Body of pancreas (tissue), 4 donors: Measurements from ENCODE around the gene KRT222. TPM values are rescaled to one million over a fixed set of nuclear protein-coding genes. Genes with fewer than 3 reads are reported as not detected.

ENCODE experiments used
- ATAC-seq: fragments of 150-250 bp; one replicate; pipeline ENCODE4 v1.9.1; 2016
- DNase-seq, 4 donors: peaks; one replicate each; pipeline ENCODE4 v3.0.0-alpha.2; 2019
- H3K27ac ChIP-seq, 4 donors: fragments of 200-600 bp; sonication (generic); 1 replicate in 3 of 4; 2 replicates in 1 of 4; pipeline versions ENCODE4 v1.5.1 to v1.6.1; 2016 to 2019; ENCODE audit warnings: mild to moderate bottlenecking in 1 of 4, mixed read lengths in 1 of 4, moderate library complexity in 1 of 4
- H3K27me3 ChIP-seq, 2 donors: fragments of 200-600 bp; sonication (generic); one replicate each; pipeline ENCODE4 v1.6.0; 2016; ENCODE audit warnings: mild to moderate bottlenecking in 1 of 2
- H3K36me3 ChIP-seq, 2 donors: fragments of 200-600 bp; sonication (generic); replicated peaks in 1 of 2; 2 replicates each; pipeline ENCODE4 v1.5.1; 2016; ENCODE audit warnings: low read depth in 2 of 2; ENCODE audit not compliant: insufficient read depth in 1 of 2
- H3K4me1 ChIP-seq: fragments of 200-600 bp; sonication (generic); one replicate; pipeline ENCODE4 v1.6.0; 2016
- H3K4me3 ChIP-seq, 2 donors: fragments of 200-600 bp; sonication (generic); 1 replicate in 1 of 2; 2 replicates in 1 of 2; pipeline ENCODE4 v1.5.1; 2016 to 2019
- H3K9me3 ChIP-seq, 3 donors: fragments of 200-600 bp; sonication (generic); 1 replicate in 2 of 3; 2 replicates in 1 of 3; pipeline ENCODE4 v1.5.1; 2016
- POLR2A ChIP-seq, 3 donors: fragments of 450-650 bp; IDR thresholded peaks; one replicate each; pipeline ENCODE4 v1.6.1; 2016; ENCODE audit warnings: antibody characterized with exemption in 3 of 3, mild to moderate bottlenecking in 2 of 3
- WGBS, 2 donors: methylation state at CpG; one replicate each; pipeline ENCODE4 v1.1.5; 2017; 5-methylcytosine and 5-hydroxymethylcytosine counted together
- intact Hi-C: fragments of 100-400 bp; cut with DNase I; formaldehyde crosslinking; loops from one replicate; pipeline ENCODE4 v1.15.1; 2023
- total RNA-seq, 2 donors: library from RNA; depleted of rRNA; stranded (reverse); fragments of >200 nt; gene quantifications; one replicate each; pipeline ENCODE4 v1.1.0, GENCODE V29; 2016
- TF ChIP-seq, protein P1 (sequence below), 7 experiments: fragments of 450-650 bp in 4 of 7; fragments of 200-600 bp in 3 of 7; sonication (generic) in 3 of 7; IDR thresholded peaks; one replicate each; pipeline ENCODE4 v1.5.1; 2016 to 2019; ENCODE audit warnings: antibody characterized with exemption in 7 of 7

KRT222 gene
- total RNA-seq, 2 donors from 2014 or later = 0.66 to 1.6 TPM

DNA sequence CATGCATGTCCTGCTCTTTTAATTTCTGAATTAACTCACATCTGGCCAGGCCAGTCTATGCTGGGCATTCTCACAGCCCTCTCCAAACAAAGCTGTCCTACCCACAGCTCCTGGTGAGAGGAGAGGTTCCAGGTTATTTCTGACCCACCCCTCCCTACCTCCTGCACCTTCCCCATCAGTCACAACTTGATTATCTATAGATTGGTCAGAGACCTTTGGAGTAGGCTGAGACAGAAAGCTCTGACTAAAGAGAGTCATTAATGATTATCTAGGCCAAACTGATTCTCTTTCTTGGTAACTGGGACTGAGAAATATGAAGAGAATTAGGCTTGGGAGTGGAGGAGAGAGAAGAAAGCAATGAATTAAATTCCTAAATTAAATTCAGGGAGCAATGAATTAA, 1.4 kb upstream of the KRT222 start:
- intact Hi-C loops = no loop called here
- Histone ChIP-seq H3K4me3 (no peak overlapping the region), H3K27ac (no peak overlapping the region), H3K9me3 (no peaks in the 10 kb centered on the region), H3K36me3 (no peaks in the 10 kb centered on the region), H3K4me1 (peaks cover 5% of the 10 kb centered on the region), H3K27me3 (peaks cover 0 to 5% of the 10 kb centered on the region in 2 donors)
- ATAC-seq (no peak), DNase-seq (no peak)
- TF ChIP-seq POLR2A (IDR thresholded peaks at IDR 0.05) = no peak
- TF ChIP-seq, protein P1, sequence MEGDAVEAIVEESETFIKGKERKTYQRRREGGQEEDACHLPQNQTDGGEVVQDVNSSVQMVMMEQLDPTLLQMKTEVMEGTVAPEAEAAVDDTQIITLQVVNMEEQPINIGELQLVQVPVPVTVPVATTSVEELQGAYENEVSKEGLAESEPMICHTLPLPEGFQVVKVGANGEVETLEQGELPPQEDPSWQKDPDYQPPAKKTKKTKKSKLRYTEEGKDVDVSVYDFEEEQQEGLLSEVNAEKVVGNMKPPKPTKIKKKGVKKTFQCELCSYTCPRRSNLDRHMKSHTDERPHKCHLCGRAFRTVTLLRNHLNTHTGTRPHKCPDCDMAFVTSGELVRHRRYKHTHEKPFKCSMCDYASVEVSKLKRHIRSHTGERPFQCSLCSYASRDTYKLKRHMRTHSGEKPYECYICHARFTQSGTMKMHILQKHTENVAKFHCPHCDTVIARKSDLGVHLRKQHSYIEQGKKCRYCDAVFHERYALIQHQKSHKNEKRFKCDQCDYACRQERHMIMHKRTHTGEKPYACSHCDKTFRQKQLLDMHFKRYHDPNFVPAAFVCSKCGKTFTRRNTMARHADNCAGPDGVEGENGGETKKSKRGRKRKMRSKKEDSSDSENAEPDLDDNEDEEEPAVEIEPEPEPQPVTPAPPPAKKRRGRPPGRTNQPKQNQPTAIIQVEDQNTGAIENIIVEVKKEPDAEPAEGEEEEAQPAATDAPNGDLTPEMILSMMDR (IDR thresholded peaks at IDR 0.05) = no peak

DNA sequence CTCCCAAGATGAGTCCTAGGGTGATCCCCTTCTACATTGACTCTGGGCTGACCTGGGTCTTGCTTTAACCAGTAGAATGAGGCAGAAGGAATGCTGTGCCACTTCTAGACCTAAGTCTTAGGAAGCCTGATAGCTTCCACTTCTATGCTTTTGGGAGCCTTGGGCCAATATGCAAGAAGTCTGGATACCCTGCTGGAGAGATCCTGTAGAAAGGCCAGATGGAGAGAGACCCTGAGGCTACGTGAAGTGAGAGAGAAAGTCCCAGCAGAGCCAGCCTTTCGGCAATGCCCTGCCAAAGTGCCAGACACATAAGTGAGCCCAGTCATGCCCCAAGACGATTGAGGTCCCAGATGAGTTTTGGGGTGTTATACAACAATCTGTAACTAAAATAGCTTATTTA, 1.7 kb downstream of the KRT222 start:
- Histone ChIP-seq H3K9me3 (no peaks in the 10 kb centered on the region), H3K27me3 (peaks cover 0 to 5% of the 10 kb centered on the region in 2 donors), H3K4me3 (no peak overlapping the region), H3K4me1 (peaks cover 4% of the 10 kb centered on the region), H3K27ac (no peak overlapping the region), H3K36me3 (no peaks in the 10 kb centered on the region)
- WGBS, 2 donors = 68 to 70% methylated on average over 2 to 3 of the region's 3 CpGs
- intact Hi-C loops = no loop called here
- TF ChIP-seq, protein P1 (IDR thresholded peaks at IDR 0.05) = no peak
- no peak for TF ChIP-seq POLR2A (IDR thresholded peaks at IDR 0.05)
- no peak for DNase-seq
- no peak for ATAC-seq

DNA sequence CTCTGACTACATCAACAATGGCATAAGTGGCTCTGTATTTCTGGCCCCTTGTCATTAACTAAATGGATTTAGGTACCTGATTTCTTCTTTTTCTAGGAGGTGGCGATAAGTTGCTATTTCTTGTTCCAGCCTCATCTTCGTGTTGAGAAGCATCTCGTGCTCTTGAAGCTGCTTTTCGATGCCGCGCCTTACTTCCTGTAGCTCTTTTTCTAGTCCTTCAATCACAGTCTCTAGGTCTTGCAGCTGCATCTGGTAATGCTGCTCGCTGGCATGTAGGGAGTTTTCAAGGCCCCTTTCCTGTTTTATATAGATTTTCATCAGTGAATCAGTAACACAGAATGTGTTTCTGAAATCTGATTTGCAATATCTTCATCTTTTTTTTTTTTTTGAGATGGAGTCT, 5.1 kb downstream of the KRT222 start:
- no peaks in the 10 kb centered on the region for H3K36me3 ChIP-seq
- H3K4me3 ChIP-seq = no peak overlapping the region
- ATAC-seq = no peak
- H3K4me1 ChIP-seq = no peaks in the 10 kb centered on the region
- no peak for DNase-seq
- TF ChIP-seq, protein P1 (IDR thresholded peaks at IDR 0.05) = no peak
- no peak for TF ChIP-seq POLR2A (IDR thresholded peaks at IDR 0.05)
- no peak overlapping the region for H3K27ac ChIP-seq
- intact Hi-C loops = no loop called here
- H3K27me3 ChIP-seq = peaks cover 0 to 1% of the 10 kb centered on the region in 2 donors
- 82 to 84% methylated on average over 7 of the region's 7 CpGs for WGBS, 2 donors
- H3K9me3 ChIP-seq = no peaks in the 10 kb centered on the region

DNA sequence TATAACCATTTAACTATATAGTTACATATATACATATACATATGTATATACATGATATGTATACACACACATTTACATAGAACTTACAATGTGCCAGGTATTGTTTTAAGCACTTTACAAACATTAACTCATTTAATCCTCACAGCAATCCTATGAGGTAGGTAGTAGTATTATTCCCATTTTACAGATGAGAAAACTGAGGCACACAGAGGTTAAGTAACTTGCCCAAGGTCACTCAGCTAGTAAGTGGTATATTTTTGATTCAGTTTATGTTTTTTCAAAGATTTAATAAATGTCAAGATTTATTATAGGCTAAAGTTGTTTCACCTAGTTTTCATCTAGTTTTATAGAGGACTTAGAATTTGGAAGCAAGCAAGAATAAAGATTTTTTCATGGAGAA, 6.6 kb downstream of the KRT222 start:
- no peak for TF ChIP-seq POLR2A (IDR thresholded peaks at IDR 0.05)
- TF ChIP-seq, protein P1 (IDR thresholded peaks at IDR 0.05) = no peak
- Histone ChIP-seq H3K4me3 (no peak overlapping the region), H3K27ac (no peak overlapping the region), H3K27me3 (no peaks in the 10 kb centered on the region), H3K9me3 (no peaks in the 10 kb centered on the region), H3K4me1 (no peaks in the 10 kb centered on the region), H3K36me3 (no peaks in the 10 kb centered on the region)
- intact Hi-C loops = no loop called here
- no peak for ATAC-seq
- DNase-seq = no peak

DNA sequence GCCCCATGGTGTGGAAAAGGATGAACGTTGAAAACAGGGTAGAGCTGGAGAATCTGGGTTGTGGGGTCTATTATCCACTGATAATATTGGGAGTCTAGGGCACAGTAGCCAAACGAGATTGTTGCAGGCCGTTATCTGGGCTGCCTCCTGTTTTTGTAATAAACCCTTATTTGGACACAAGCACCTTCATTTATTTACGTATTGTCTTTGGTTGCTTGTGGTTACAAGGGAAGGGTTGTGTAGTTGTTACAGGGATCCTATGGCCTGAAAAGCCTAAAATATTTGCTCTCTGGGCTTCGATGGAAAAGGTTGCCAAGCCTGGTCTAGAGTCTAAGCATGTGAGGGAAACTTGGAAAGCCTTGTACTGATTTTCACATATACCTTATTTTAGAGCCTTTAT, 13.0 kb downstream of the KRT222 start:
- H3K4me1 ChIP-seq = peaks cover 9% of the 10 kb centered on the region
- 68 to 73% methylated on average over 5 of the region's 5 CpGs for WGBS, 2 donors
- no peak overlapping the region for H3K27ac ChIP-seq
- TF ChIP-seq, protein P1 (IDR thresholded peaks at IDR 0.05) = no peak
- no peak for TF ChIP-seq POLR2A (IDR thresholded peaks at IDR 0.05)
- no peak for DNase-seq
- intact Hi-C loops = no loop called here
- ATAC-seq = no peak
- no peaks in the 10 kb centered on the region for H3K27me3 ChIP-seq
- no peaks in the 10 kb centered on the region for H3K36me3 ChIP-seq
- no peaks in the 10 kb centered on the region for H3K9me3 ChIP-seq
- no peak overlapping the region for H3K4me3 ChIP-seq
